ENCODE measurements around the gene ADAMTSL1.

DNA sequence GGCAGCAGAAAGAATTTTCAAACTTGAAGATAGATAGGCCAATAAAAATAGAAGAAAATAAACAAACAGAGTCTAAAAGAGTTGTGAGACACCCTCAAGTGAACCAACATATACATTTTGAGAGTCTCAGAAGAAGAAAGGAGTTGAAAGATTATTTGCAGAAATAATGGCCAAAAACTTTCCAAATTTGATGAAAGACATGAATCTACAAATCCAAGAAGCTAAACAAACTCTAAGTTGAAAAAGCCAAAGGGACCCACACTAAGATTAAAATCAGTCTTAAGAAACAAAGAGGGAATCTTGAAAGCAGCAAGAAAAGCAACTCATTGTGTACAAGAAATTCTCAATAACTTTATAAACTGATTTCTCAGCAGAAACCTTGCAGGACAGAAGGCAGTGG, 422.1 kb downstream of the ADAMTSL1 start:
- TF ChIP-seq POLR2AphosphoS5 (IDR thresholded peaks at IDR 0.05) (no peak), EP300 (IDR thresholded peaks at IDR 0.05) (no peak), POLR2A (IDR thresholded peaks at IDR 0.05) (no peak)
- TF ChIP-seq, protein P1, sequence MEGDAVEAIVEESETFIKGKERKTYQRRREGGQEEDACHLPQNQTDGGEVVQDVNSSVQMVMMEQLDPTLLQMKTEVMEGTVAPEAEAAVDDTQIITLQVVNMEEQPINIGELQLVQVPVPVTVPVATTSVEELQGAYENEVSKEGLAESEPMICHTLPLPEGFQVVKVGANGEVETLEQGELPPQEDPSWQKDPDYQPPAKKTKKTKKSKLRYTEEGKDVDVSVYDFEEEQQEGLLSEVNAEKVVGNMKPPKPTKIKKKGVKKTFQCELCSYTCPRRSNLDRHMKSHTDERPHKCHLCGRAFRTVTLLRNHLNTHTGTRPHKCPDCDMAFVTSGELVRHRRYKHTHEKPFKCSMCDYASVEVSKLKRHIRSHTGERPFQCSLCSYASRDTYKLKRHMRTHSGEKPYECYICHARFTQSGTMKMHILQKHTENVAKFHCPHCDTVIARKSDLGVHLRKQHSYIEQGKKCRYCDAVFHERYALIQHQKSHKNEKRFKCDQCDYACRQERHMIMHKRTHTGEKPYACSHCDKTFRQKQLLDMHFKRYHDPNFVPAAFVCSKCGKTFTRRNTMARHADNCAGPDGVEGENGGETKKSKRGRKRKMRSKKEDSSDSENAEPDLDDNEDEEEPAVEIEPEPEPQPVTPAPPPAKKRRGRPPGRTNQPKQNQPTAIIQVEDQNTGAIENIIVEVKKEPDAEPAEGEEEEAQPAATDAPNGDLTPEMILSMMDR (IDR thresholded peaks at IDR 0.05): no peak

Measured in suprapubic skin (tissue), 4 donors.